ENCODE results near the gene OR10V1.

The OR10V1 gene

DNA sequence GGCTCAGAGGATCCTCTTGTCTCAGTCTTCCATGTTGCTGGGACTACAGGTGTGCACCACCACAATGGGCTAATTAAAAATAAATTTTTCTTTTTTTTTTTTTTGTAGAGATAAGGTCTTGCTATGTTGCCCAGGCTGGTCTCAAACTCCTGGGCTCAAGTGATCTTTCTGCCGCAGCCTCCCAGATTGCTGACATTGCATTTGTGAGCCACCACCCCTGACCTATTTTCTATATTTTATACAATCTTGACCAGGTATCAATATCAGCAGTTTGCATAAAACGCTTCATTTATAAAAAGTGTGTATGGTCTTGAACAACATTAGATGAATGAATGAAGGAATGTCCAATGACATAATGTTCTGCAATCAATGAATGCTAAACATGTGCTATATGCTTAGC lies 32.5 kb upstream of the OR10V1 start:
- no peak overlapping the region for H3K9ac ChIP-seq (ENCODE audit: low read depth, low read length)
- no peaks in the 10 kb centered on the region for H3K27me3 ChIP-seq (ENCODE audit: control insufficient read depth, insufficient read depth, low read length)
- H3K4me1 ChIP-seq (ENCODE audit: control insufficient read depth, insufficient read depth, low read length) = no peaks in the 10 kb centered on the region
- H3K9me3 ChIP-seq (ENCODE audit: control insufficient read depth, insufficient read depth, low read length) = no peaks in the 10 kb centered on the region
- H3K4me3 ChIP-seq (ENCODE audit: low read depth, low read length) = no peak overlapping the region
- H3K36me3 ChIP-seq (ENCODE audit: control insufficient read depth, insufficient read depth, low read length) = no peaks in the 10 kb centered on the region

DNA sequence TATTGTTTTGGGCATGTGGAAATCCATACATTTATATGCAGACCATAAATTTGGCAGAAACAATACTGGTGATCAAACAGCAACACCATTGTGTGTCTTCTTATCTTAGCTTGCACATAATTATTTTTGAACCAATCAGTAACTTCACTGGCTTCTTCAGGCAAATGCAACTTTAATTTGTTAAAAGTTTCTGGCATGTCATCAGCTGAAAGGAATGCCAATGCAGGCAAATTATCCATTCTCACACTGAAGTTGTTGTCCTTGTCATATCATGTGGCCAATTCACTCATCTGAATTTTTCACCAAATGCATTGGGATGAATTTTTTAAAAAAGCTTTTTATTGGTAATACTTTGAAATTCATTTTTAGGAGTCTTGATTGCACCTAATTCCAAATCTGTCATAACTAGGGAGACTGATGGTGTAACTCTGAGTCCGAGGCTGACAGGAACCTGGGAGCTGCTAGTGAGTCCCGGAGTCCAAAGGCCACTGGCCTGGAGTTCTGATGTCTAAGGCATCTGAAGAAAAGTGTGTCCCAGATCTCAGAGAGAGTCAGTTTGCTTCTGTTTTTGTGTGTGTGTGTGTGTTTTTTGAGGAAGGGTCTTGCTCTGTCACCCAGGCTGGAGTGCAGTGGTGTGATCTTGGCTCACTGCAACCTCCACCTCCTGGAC lies 17.4 kb upstream of the OR10V1 start:
- Histone ChIP-seq H3K4me1 (ENCODE audit: control insufficient read depth, insufficient read depth, low read length) (no peaks in the 10 kb centered on the region), H3K4me3 (ENCODE audit: low read depth, low read length) (no peak overlapping the region), H3K36me3 (ENCODE audit: control insufficient read depth, insufficient read depth, low read length) (no peaks in the 10 kb centered on the region), H3K9ac (ENCODE audit: low read depth, low read length) (no peak overlapping the region), H3K27me3 (ENCODE audit: control insufficient read depth, insufficient read depth, low read length) (no peaks in the 10 kb centered on the region), H3K9me3 (ENCODE audit: control insufficient read depth, insufficient read depth, low read length) (no peaks in the 10 kb centered on the region)

DNA sequence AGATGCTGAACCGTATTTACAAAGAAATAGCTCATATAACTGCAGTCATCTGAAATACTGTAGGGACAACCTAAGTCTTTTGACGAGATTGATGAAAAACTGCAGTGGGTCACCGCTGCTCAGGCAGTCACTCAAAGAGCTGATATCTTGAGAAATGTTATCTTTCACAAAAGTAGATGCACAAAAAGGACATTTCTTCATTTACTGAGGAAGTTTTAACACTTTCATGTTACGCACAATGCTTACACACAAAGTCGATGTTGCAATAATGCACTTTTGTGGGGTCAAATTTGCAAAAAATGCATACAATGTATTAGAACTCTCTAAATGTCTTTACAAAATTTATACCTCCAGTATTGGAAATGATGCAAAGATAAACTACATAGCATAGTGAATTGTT lies 16.2 kb upstream of the OR10V1 start:
- Histone ChIP-seq H3K4me1 (ENCODE audit: control insufficient read depth, insufficient read depth, low read length) (no peaks in the 10 kb centered on the region), H3K9ac (ENCODE audit: low read depth, low read length) (no peak overlapping the region), H3K36me3 (ENCODE audit: control insufficient read depth, insufficient read depth, low read length) (no peaks in the 10 kb centered on the region), H3K4me3 (ENCODE audit: low read depth, low read length) (no peak overlapping the region), H3K9me3 (ENCODE audit: control insufficient read depth, insufficient read depth, low read length) (no peaks in the 10 kb centered on the region), H3K27me3 (ENCODE audit: control insufficient read depth, insufficient read depth, low read length) (no peaks in the 10 kb centered on the region)

DNA sequence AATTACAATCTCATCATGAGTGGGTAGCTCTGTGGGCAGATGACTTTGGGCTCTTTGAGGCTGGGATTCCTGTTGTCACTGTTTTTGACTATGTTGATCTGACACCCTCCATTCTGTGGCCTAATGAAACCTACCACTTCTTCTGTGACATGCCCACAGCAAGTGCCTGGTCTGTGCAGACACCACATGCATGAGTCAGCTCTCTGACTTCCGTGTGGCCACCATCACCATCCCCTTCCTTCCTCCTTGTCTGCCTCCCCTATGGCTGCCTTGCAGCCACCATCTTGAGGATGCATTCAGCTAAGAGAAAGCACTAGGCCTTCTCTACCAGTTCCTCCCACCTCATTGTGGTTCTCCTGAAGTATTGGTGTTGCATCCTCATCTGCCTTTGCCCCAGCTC lies 15.3 kb upstream of the OR10V1 start:
- H3K27me3 ChIP-seq (ENCODE audit: control insufficient read depth, insufficient read depth, low read length) = no peaks in the 10 kb centered on the region
- H3K36me3 ChIP-seq (ENCODE audit: control insufficient read depth, insufficient read depth, low read length) = no peaks in the 10 kb centered on the region
- H3K4me3 ChIP-seq (ENCODE audit: low read depth, low read length) = no peak overlapping the region
- no peaks in the 10 kb centered on the region for H3K9me3 ChIP-seq (ENCODE audit: control insufficient read depth, insufficient read depth, low read length)
- H3K4me1 ChIP-seq (ENCODE audit: control insufficient read depth, insufficient read depth, low read length) = no peaks in the 10 kb centered on the region
- no peak overlapping the region for H3K9ac ChIP-seq (ENCODE audit: low read depth, low read length)

DNA sequence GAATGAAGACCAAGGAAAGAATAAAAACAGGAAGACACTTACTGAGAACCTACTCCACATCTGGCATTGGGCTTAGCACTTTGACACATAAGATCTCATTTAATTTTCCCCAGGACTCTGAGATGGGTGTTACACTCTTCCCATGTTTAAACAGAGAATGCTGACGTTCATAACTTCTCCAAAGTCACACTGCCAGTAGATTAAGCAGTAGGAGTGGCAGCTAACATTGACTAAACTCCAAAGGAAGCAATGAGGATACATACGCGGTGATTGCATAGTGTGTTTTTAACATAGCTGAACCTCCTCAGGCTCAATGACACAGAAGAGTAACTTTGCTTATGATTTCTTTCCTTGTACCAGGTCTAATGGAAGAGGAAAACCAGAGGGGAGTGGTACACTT lies 14.5 kb upstream of the OR10V1 start:
- no peaks in the 10 kb centered on the region for H3K4me1 ChIP-seq (ENCODE audit: control insufficient read depth, insufficient read depth, low read length)
- H3K9me3 ChIP-seq (ENCODE audit: control insufficient read depth, insufficient read depth, low read length) = no peaks in the 10 kb centered on the region
- no peak overlapping the region for H3K9ac ChIP-seq (ENCODE audit: low read depth, low read length)
- H3K27me3 ChIP-seq (ENCODE audit: control insufficient read depth, insufficient read depth, low read length) = no peaks in the 10 kb centered on the region
- H3K36me3 ChIP-seq (ENCODE audit: control insufficient read depth, insufficient read depth, low read length) = no peaks in the 10 kb centered on the region
- no peak overlapping the region for H3K4me3 ChIP-seq (ENCODE audit: low read depth, low read length)

DNA sequence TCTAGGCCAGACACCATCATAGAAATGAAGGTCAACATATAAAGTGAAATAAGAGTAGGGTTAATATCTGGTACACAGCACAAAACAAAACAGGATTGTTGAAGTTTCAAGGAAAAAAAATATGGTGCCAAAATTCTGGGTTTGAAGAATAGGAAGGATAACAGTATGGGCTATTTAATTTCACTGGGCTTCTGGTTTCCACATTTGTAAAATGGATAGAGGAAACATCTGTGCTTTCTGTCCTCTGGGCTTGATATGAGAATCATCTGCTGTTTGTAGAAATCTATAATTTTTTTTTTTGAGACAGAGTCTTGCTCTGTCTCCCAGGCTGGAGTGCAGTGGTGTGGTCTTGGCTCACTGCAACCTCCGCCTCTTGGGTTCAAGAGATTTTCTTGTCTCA lies 13.8 kb upstream of the OR10V1 start:
- H3K27me3 ChIP-seq (ENCODE audit: control insufficient read depth, insufficient read depth, low read length) = no peaks in the 10 kb centered on the region
- no peak overlapping the region for H3K4me3 ChIP-seq (ENCODE audit: low read depth, low read length)
- no peaks in the 10 kb centered on the region for H3K36me3 ChIP-seq (ENCODE audit: control insufficient read depth, insufficient read depth, low read length)
- no peaks in the 10 kb centered on the region for H3K9me3 ChIP-seq (ENCODE audit: control insufficient read depth, insufficient read depth, low read length)
- no peak overlapping the region for H3K9ac ChIP-seq (ENCODE audit: low read depth, low read length)
- H3K4me1 ChIP-seq (ENCODE audit: control insufficient read depth, insufficient read depth, low read length) = no peaks in the 10 kb centered on the region

DNA sequence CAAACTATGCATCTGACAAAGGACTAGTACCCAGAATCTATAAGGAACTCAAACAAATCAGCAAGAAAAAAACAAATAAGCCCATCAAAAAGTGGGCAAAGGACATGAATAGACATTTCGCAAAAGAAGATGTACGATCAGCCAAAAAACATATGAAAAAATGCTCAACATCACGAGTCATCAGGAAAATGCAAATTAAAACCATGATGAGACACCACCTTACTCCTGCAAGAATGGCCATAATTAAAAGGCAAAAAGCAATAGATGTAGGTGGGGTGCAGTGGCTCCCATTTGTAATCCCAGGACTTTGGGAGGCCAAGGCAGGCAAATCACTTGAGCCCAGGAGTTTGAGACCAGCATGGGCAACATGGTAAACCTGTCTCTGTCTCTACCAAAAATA lies 10.4 kb upstream of the OR10V1 start:
- Histone ChIP-seq H3K4me3 (ENCODE audit: low read depth, low read length) (no peak overlapping the region), H3K9ac (ENCODE audit: low read depth, low read length) (no peak overlapping the region), H3K27me3 (ENCODE audit: control insufficient read depth, insufficient read depth, low read length) (no peaks in the 10 kb centered on the region), H3K9me3 (ENCODE audit: control insufficient read depth, insufficient read depth, low read length) (no peaks in the 10 kb centered on the region), H3K4me1 (ENCODE audit: control insufficient read depth, insufficient read depth, low read length) (no peaks in the 10 kb centered on the region), H3K36me3 (ENCODE audit: control insufficient read depth, insufficient read depth, low read length) (no peaks in the 10 kb centered on the region)

DNA sequence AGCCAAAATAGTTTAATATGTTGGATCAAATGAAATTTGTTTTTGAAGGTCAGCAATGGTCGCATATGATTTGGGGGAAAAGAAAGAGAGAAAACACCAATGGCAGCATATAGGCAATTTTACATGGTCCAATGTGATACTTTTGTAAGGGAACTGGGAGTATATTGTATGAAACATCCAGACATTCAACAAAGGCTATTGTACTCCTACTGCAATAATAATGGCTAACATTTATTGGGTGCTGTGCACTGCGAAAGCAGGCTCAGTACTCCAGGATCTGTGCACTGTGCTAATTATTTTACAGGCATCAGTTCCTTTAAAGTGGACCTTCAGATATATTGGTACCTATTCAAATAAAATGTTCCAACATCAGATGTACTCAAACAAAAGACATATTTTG lies 5.9 kb upstream of the OR10V1 start:
- no peak overlapping the region for H3K9ac ChIP-seq (ENCODE audit: low read depth, low read length)
- no peaks in the 10 kb centered on the region for H3K36me3 ChIP-seq (ENCODE audit: control insufficient read depth, insufficient read depth, low read length)
- no peaks in the 10 kb centered on the region for H3K4me1 ChIP-seq (ENCODE audit: control insufficient read depth, insufficient read depth, low read length)
- no peak overlapping the region for H3K4me3 ChIP-seq (ENCODE audit: low read depth, low read length)
- no peaks in the 10 kb centered on the region for H3K9me3 ChIP-seq (ENCODE audit: control insufficient read depth, insufficient read depth, low read length)
- H3K27me3 ChIP-seq (ENCODE audit: control insufficient read depth, insufficient read depth, low read length) = no peaks in the 10 kb centered on the region

DNA sequence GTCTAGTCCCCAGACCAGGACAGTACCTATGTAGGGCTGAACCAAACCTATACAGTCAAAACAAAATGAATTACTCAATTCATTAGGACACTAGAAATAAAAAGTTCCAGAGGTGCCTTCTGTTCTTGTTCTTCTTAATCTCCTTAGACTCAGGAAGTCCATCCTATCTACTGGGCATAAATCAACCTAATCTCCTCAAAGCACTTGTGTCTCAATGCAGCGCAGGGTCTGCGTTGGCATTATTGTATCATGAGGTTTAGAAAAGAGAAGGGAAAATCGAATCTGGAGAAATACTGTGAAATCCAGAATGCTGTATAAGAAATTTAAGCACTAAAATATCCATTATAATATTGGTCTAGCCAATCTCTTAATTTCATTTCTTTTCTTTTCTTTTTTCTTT lies 2.4 kb upstream of the OR10V1 start:
- Histone ChIP-seq H3K4me1 (ENCODE audit: control insufficient read depth, insufficient read depth, low read length) (no peaks in the 10 kb centered on the region), H3K9me3 (ENCODE audit: control insufficient read depth, insufficient read depth, low read length) (no peaks in the 10 kb centered on the region), H3K4me3 (ENCODE audit: low read depth, low read length) (no peak overlapping the region), H3K9ac (ENCODE audit: low read depth, low read length) (no peak overlapping the region), H3K27me3 (ENCODE audit: control insufficient read depth, insufficient read depth, low read length) (no peaks in the 10 kb centered on the region), H3K36me3 (ENCODE audit: control insufficient read depth, insufficient read depth, low read length) (no peaks in the 10 kb centered on the region)

DNA sequence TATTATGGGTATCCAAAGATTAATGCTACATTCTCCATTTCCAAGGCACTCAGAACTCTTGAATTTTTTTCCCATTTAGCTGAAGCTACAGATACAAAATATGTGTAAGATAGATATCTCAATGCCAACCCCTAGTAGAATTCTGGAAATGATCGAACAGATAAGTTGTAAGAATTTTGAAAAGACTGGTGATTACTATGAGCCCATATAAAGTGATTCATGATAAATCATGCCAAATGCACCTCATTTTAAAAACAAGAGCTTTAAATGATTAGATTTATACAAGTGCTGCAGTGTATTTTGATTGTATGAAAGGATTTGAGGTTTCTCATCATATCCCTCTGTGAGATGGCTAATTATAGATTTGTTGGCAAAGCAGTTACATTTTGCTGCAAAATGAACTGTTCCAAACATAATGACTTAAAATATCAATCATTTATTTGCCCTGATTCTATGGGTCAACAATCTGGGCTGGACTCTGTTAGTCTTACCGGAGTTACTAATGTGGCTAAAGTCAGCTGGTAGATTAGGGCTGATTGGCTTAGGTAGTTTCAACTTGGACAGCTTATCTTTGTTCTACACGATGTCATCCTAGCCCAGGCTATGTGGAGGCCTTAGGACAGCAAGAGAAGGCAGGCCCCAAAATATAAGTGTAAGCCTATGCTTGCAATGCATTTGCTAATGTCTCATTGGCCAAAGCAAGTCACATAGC lies 3.4 kb downstream of the OR10V1 start:
- Histone ChIP-seq H3K9ac (ENCODE audit: low read depth, low read length) (no peak overlapping the region), H3K36me3 (ENCODE audit: control insufficient read depth, insufficient read depth, low read length) (no peaks in the 10 kb centered on the region), H3K4me1 (ENCODE audit: control insufficient read depth, insufficient read depth, low read length) (no peaks in the 10 kb centered on the region), H3K27me3 (ENCODE audit: control insufficient read depth, insufficient read depth, low read length) (no peaks in the 10 kb centered on the region), H3K4me3 (ENCODE audit: low read depth, low read length) (no peak overlapping the region), H3K9me3 (ENCODE audit: control insufficient read depth, insufficient read depth, low read length) (no peaks in the 10 kb centered on the region)

DNA sequence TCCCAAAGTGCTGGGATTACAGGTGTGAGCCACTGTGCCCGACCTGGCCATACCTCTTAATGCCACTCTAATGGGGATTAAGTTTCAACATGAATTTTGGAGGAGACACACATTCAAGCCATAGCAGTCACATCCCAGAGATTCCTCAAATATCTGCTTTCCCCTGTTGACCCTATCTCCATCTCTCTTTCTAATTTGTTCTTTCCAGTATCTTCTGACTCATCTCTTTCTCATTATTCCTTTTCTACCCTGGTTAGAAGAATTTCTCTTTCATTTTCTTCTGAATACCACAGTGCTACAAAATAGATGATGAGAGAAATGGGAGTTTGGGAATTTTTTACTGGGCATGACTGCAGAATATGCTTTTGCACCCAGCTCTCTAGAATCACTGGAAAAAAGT lies 5.1 kb downstream of the OR10V1 start:
- no peaks in the 10 kb centered on the region for H3K4me1 ChIP-seq (ENCODE audit: control insufficient read depth, insufficient read depth, low read length)
- no peaks in the 10 kb centered on the region for H3K9me3 ChIP-seq (ENCODE audit: control insufficient read depth, insufficient read depth, low read length)
- H3K36me3 ChIP-seq (ENCODE audit: control insufficient read depth, insufficient read depth, low read length) = no peaks in the 10 kb centered on the region
- H3K4me3 ChIP-seq (ENCODE audit: low read depth, low read length) = no peak overlapping the region
- H3K9ac ChIP-seq (ENCODE audit: low read depth, low read length) = no peak overlapping the region
- H3K27me3 ChIP-seq (ENCODE audit: control insufficient read depth, insufficient read depth, low read length) = no peaks in the 10 kb centered on the region

DNA sequence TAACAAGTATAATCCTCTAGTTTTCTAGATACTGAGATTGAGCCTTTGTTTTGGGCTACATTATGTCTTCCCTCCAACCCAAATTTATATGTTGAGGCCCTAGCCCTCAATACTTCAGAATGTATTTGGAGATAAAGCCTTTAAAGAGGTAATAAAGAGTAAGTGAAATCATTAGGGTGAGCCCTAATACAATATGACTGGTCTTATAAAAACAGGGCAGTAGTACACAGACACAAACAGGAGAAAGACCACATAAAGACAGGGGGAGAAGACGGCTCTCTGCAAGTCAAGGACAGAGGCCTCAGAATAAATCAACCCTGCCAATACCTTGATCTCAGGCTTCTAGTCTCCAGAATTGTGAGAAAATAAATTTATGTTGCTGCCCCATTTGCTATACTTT lies 6.3 kb downstream of the OR10V1 start:
- Histone ChIP-seq H3K4me3 (ENCODE audit: low read depth, low read length) (no peak overlapping the region), H3K9me3 (ENCODE audit: control insufficient read depth, insufficient read depth, low read length) (no peaks in the 10 kb centered on the region), H3K36me3 (ENCODE audit: control insufficient read depth, insufficient read depth, low read length) (no peaks in the 10 kb centered on the region), H3K27me3 (ENCODE audit: control insufficient read depth, insufficient read depth, low read length) (no peaks in the 10 kb centered on the region), H3K4me1 (ENCODE audit: control insufficient read depth, insufficient read depth, low read length) (no peaks in the 10 kb centered on the region), H3K9ac (ENCODE audit: low read depth, low read length) (no peak overlapping the region)

All from iPS-15b (cell line).